HCT116 (cell line): ENCODE results near the gene PKNOX2. TPM values are rescaled to one million over a fixed set of nuclear protein-coding genes. Genes with fewer than 3 reads are reported as not detected.

Source experiments
- ATAC-seq: fragments of 200-7000 bp; cut with Tn5 transposase; 2 replicates; pipeline ENCODE4 v1.9.1; 2020; ENCODE audit warnings: mild to moderate bottlenecking, moderate library complexity
- BruUV-seq: library from RNA; stranded (reverse); fragments of 400-500 nt; replicated peaks from 2 replicates; lab custom pipeline; 2021; lab: Mats Ljungman, UMichigan
- CTCF ChIA-PET: fragments of 300-600 bp; sonication (Branson Sonifier 250); formaldehyde crosslinking; loops from one replicate; lab custom pipeline; 2021; ENCODE audit warnings: antibody characterized with exemption; lab: Charles Lee
- POLR2A ChIA-PET: fragments of 300-600, 350-600 bp; sonication (Branson Sonifier 250); formaldehyde crosslinking; loops from one replicate; lab custom pipeline; 2021; ENCODE audit warnings: antibody characterized with exemption; lab: Charles Lee
- RAD21 ChIA-PET, 2 experiments: fragments of 300-600 bp; sonication (Branson Sonifier 250); formaldehyde crosslinking; loops; one replicate each; lab custom pipeline; 2023; ENCODE audit warnings: low total read pairs in 2 of 2; ENCODE audit not compliant: uncharacterized antibody in 2 of 2, unreplicated experiment in 2 of 2, low non-redundant PET in 1 of 2; lab: Charles Lee
- DNase-seq: peaks from one replicate; pipeline ENCODE4 v3.0.0-alpha.2; 2010; ENCODE audit warnings: low read depth, low spot score
- H2AFZ ChIP-seq: fragments of 200-600 bp; shearing (Covaris generic), sonication (generic); 2 replicates; pipeline ENCODE4 v1.6.1; 2017; ENCODE audit warnings: low read depth, mixed run types, mixed read lengths, antibody characterized with exemption, low read length; ENCODE audit not compliant: poor library complexity, severe bottlenecking
- H3K27ac ChIP-seq: 2 replicates; pipeline ENCODE4 v1.5.1; 2012; ENCODE audit warnings: low read depth, low read length
- H3K27me3 ChIP-seq: fragments of 200-600 bp; sonication (generic); 2 replicates; pipeline ENCODE4 v1.6.1; 2016; ENCODE audit warnings: mixed run types, low read length, mixed read lengths; ENCODE audit not compliant: insufficient read depth
- H3K36me3 ChIP-seq, 2 experiments: fragments of 200-500 bp in 1 of 2; fragments of 200-600 bp in 1 of 2; sonication (Bioruptor generic) in 1 of 2; sonication (generic) in 1 of 2; 2 replicates each; pipeline versions ENCODE4 v1.5.1 to v1.6.1; 2014 to 2016; ENCODE audit warnings: low read length in 2 of 2, inconsistent platforms in 1 of 2, mixed read lengths in 1 of 2, mixed run types in 1 of 2; ENCODE audit not compliant: insufficient read depth in 2 of 2, control insufficient read depth in 1 of 2
- H3K4me1 ChIP-seq, 2 experiments: fragments of 200-600 bp in 1 of 2; sonication (generic) in 1 of 2; 2 replicates each; pipeline versions ENCODE4 v1.5.1 to v1.6.1; 2012 to 2017; ENCODE audit warnings: low read length in 2 of 2, inconsistent platforms in 1 of 2, mild to moderate bottlenecking in 1 of 2, mixed read lengths in 1 of 2, mixed run types in 1 of 2, moderate library complexity in 1 of 2; ENCODE audit not compliant: insufficient read depth in 2 of 2, control insufficient read depth in 1 of 2
- H3K4me2 ChIP-seq: fragments of 200-600 bp; sonication (generic); 2 replicates; pipeline ENCODE4 v1.6.1; 2017; ENCODE audit warnings: mixed run types, low read length, mixed read lengths
- H3K4me3 ChIP-seq, 2 experiments: fragments of 200-600 bp in 1 of 2; sonication (generic) in 1 of 2; replicated peaks in 1 of 2; 2 replicates each; pipeline ENCODE4 v1.5.1; 2011 to 2016; ENCODE audit warnings: low read length in 2 of 2, control low read depth in 1 of 2, low read depth in 1 of 2, mild to moderate bottlenecking in 1 of 2, mixed read lengths in 1 of 2, mixed run types in 1 of 2
- H3K79me2 ChIP-seq: fragments of 200-600 bp; sonication (generic); 2 replicates; pipeline ENCODE4 v1.6.1; 2017; ENCODE audit warnings: mild to moderate bottlenecking, mixed run types, low read length, moderate library complexity, mixed read lengths; ENCODE audit not compliant: insufficient read depth
- H3K9ac ChIP-seq: fragments of 200-600 bp; sonication (generic); 2 replicates; pipeline ENCODE4 v1.6.1; 2016; ENCODE audit warnings: low read length, mixed read lengths
- H3K9me2 ChIP-seq: fragments of 200-600 bp; sonication (generic), shearing (Covaris generic); 2 replicates; pipeline ENCODE4 v1.6.1; 2017; ENCODE audit warnings: mixed run types, mild to moderate bottlenecking, moderate library complexity; ENCODE audit not compliant: insufficient read depth
- H3K9me3 ChIP-seq, 2 experiments: fragments of 200-500 bp in 1 of 2; fragments of 200-600 bp in 1 of 2; sonication (Bioruptor generic) in 1 of 2; sonication (generic) in 1 of 2; 2 replicates each; pipeline ENCODE4 v1.6.1; 2014 to 2017; ENCODE audit warnings: low read length in 2 of 2, mixed read lengths in 2 of 2, inconsistent platforms in 1 of 2, low read depth in 1 of 2, mild to moderate bottlenecking in 1 of 2, mixed run types in 1 of 2, moderate library complexity in 1 of 2; ENCODE audit not compliant: control insufficient read depth in 1 of 2, insufficient read depth in 1 of 2
- H4K20me1 ChIP-seq: fragments of 200-600 bp; sonication (generic), shearing (Covaris generic); 2 replicates; pipeline ENCODE4 v1.6.1; 2017; ENCODE audit warnings: mixed run types, mild to moderate bottlenecking, moderate library complexity; ENCODE audit not compliant: insufficient read depth
- ATF3 ChIP-seq: IDR thresholded peaks from 2 replicates; pipeline ENCODE4 v1.6.1; 2012
- CBX3 ChIP-seq: IDR thresholded peaks from 2 replicates; pipeline ENCODE4 v1.6.1; 2012; ENCODE audit warnings: low read depth
- CEBPB ChIP-seq: IDR thresholded peaks from 2 replicates; pipeline ENCODE4 v1.6.1; 2012; ENCODE audit warnings: low read depth
- CTCF ChIP-seq, 3 experiments: fragments of 200-600 bp in 1 of 3; sonication (generic) in 1 of 3; IDR thresholded peaks in 2 of 3; conservative IDR thresholded peaks in 1 of 3; 2 replicates each; pipeline ENCODE4 v1.5.1; 2012 to 2017; ENCODE audit warnings: low read depth in 2 of 3, low read length in 2 of 3, antibody characterized with exemption in 1 of 3, borderline replicate concordance in 1 of 3, control low read depth in 1 of 3, mild to moderate bottlenecking in 1 of 3, mixed read lengths in 1 of 3, mixed run types in 1 of 3, moderate library complexity in 1 of 3; ENCODE audit not compliant: insufficient read depth in 1 of 3
- EGR1 ChIP-seq: IDR thresholded peaks from 2 replicates; pipeline ENCODE4 v1.6.1; 2012; ENCODE audit warnings: low read depth
- ELF1 ChIP-seq: IDR thresholded peaks from 2 replicates; pipeline ENCODE4 v1.6.1; 2012; ENCODE audit warnings: low read depth, borderline replicate concordance
- EZH2phosphoT487 ChIP-seq: fragments of 200-600 bp; IDR thresholded peaks from 2 replicates; pipeline ENCODE4 v1.6.1; 2018; ENCODE audit warnings: antibody characterized with exemption, borderline replicate concordance
- FOSL1 ChIP-seq: IDR thresholded peaks from 2 replicates; pipeline ENCODE4 v1.6.1; 2012; ENCODE audit warnings: low read depth
- JUND ChIP-seq: IDR thresholded peaks from 2 replicates; pipeline ENCODE4 v1.6.1; 2012
- POLR2AphosphoS5 ChIP-seq: IDR thresholded peaks from 2 replicates; pipeline ENCODE4 v1.6.1; 2011; ENCODE audit warnings: mild to moderate bottlenecking, low read depth, low read length, moderate library complexity
- RAD21 ChIP-seq: IDR thresholded peaks from 2 replicates; pipeline ENCODE4 v1.6.1; 2012; ENCODE audit warnings: low read depth, mild to moderate bottlenecking
- REST ChIP-seq: IDR thresholded peaks from 2 replicates; pipeline ENCODE4 v1.6.1; 2012; ENCODE audit warnings: low read depth
- SIN3A ChIP-seq: IDR thresholded peaks from 2 replicates; pipeline ENCODE4 v1.6.1; 2012; ENCODE audit warnings: low read depth
- SP1 ChIP-seq: IDR thresholded peaks from 2 replicates; pipeline ENCODE4 v1.6.1; 2012; ENCODE audit warnings: low read depth
- SRF ChIP-seq: IDR thresholded peaks from 2 replicates; pipeline ENCODE4 v1.6.1; 2012; ENCODE audit warnings: low read depth
- TCF7L2 ChIP-seq: IDR thresholded peaks from 2 replicates; pipeline ENCODE4 v1.7.0; 2011; ENCODE audit warnings: borderline replicate concordance, inconsistent platforms; ENCODE audit not compliant: insufficient read depth, insufficient read length; ENCODE audit errors: extremely low read depth
- YY1 ChIP-seq: IDR thresholded peaks from 2 replicates; pipeline ENCODE4 v1.6.1; 2011; ENCODE audit warnings: low read length, low read depth, moderate library complexity, mild to moderate bottlenecking; ENCODE audit not compliant: insufficient replicate concordance; ENCODE audit errors: extremely low read depth
- ZFX ChIP-seq: fragments of 450-650 bp; IDR thresholded peaks from 2 replicates; pipeline ENCODE4 v1.6.1; 2017
- ZNF274 ChIP-seq: fragments of 200-500 bp; sonication (Bioruptor generic); IDR thresholded peaks from 2 replicates; pipeline ENCODE4 v1.6.1; 2014; ENCODE audit warnings: mild to moderate bottlenecking, low read depth, low read length, inconsistent platforms
- intact Hi-C: fragments of 100-400 bp; cut with micrococcal nuclease; formaldehyde crosslinking; loops from 2 replicates; pipeline ENCODE4 v1.10.0; 2022
- total RNA-seq: library from RNA; stranded (reverse); gene quantifications from one replicate; pipeline ENCODE4 v1.2.1, GENCODE V29; 2021; ENCODE audit not compliant: unreplicated experiment
- TF ChIP-seq, protein P1 (sequence below): IDR thresholded peaks from 2 replicates; pipeline ENCODE4 v1.6.1; 2012

The PKNOX2 gene
- total RNA-seq, 1 experiment from 2014 or later = 0.20 TPM

DNA sequence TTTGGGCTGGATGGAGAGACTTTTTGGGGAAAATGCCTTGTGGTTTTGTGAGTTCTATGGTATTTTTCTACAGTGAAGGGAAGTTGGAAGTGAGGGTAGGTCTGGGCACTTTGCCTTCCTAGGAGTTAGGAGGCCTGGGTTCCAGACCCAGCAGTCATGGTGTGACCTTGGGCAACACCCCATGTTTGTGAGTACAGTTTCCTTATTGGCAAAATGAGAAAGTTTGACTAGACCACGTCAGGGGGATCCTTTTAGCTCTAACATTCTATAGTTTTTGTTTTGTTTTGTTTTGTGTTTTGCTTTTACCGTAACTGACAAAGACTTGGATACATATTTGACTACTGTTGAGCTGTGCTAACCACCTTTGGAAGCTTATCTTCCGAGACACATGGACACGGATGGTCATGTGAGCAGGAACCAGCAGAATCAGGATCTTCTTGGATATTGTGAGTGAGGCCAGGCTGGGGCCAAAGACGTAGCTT, 109.0 kb downstream of the PKNOX2 start:
- Histone ChIP-seq H3K9me2 (no peaks in the 10 kb centered on the region), H3K9ac (no peak overlapping the region), H3K4me3 (no peak overlapping the region), H3K9me3 (no peaks in the 10 kb centered on the region), H3K4me1 (no peaks in the 10 kb centered on the region), H3K27ac (no peak overlapping the region), H3K36me3 (no peaks in the 10 kb centered on the region), H3K27me3 (peaks cover 22% of the 10 kb centered on the region), H3K79me2 (no peaks in the 10 kb centered on the region), H4K20me1 (no peaks in the 10 kb centered on the region), H3K4me2 (no peak overlapping the region), H2AFZ (no peak overlapping the region)
- ATAC-seq (no peak), DNase-seq (no peak)
- CTCF ChIA-PET = no interaction called here
- TF ChIP-seq SIN3A (no peak), ZNF274 (no peak), YY1 (no peak), FOSL1 (no peak), SP1 (no peak), RAD21 (no peak), ATF3 (no peak), REST (no peak), JUND (no peak), POLR2AphosphoS5 (no peak), CBX3 (no peak), ZFX (no peak), SRF (no peak), CTCF (IDR thresholded peaks at IDR 0.05 in 2 of 3, conservative IDR thresholded peaks at IDR 0.05 in 1 of 3; ENCODE audit: borderline replicate concordance in 1 of 3, insufficient read depth in 1 of 3, low read depth in 2 of 3, low read length in 2 of 3) (no peak), TCF7L2 (no peak), ELF1 (no peak), EGR1 (no peak), CEBPB (no peak), EZH2phosphoT487 (no peak)
- TF ChIP-seq, protein P1, sequence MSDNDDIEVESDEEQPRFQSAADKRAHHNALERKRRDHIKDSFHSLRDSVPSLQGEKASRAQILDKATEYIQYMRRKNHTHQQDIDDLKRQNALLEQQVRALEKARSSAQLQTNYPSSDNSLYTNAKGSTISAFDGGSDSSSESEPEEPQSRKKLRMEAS = no peak
- RAD21 ChIA-PET = no interaction called here
- BruUV-seq = no TSS peak
- POLR2A ChIA-PET = no interaction called here
- intact Hi-C loops = no loop called here
